A673 (cell line): ENCODE measurements around the gene STK11. TPM values are rescaled to one million over a fixed set of nuclear protein-coding genes. Genes with fewer than 3 reads are reported as not detected.
A peak's percentile ranks its signal among the peaks of the same experiment; 100 is the strongest.

Source experiments
- BruUV-seq: library from RNA; stranded (reverse); fragments of 400-500 nt; replicated peaks from 2 replicates; lab custom pipeline; 2021; lab: Mats Ljungman, UMichigan
- CTCF ChIA-PET: fragments of 300-600 bp; sonication (Branson Sonifier 250); formaldehyde crosslinking; loops from one replicate; lab custom pipeline; 2022; ENCODE audit warnings: antibody characterized with exemption; lab: Charles Lee
- POLR2A ChIA-PET: fragments of 300-600 bp; sonication (Branson Sonifier 250); formaldehyde crosslinking; loops from one replicate; lab custom pipeline; 2022; ENCODE audit warnings: antibody characterized with exemption; ENCODE audit not compliant: low non-redundant PET; lab: Charles Lee
- DNase-seq: peaks from one replicate; pipeline ENCODE4 v3.0.0-alpha.2; 2015; ENCODE audit warnings: low spot score
- H3K27ac ChIP-seq: fragments of 200-600 bp; sonication (generic); 2 replicates; pipeline ENCODE4 v1.5.1; 2016; ENCODE audit warnings: mixed run types, low read depth, mild to moderate bottlenecking, mixed read lengths, antibody characterized with exemption, low read length; ENCODE audit not compliant: poor library complexity, severe bottlenecking
- H3K27me3 ChIP-seq: fragments of 200-600 bp; sonication (generic); replicated peaks from 2 replicates; pipeline ENCODE4 v1.6.1; 2017; ENCODE audit warnings: mixed run types, low read depth, mild to moderate bottlenecking, mixed read lengths, antibody characterized with exemption, low read length; ENCODE audit not compliant: insufficient read depth, poor library complexity
- H3K36me3 ChIP-seq: fragments of 200-600 bp; sonication (generic); 2 replicates; pipeline ENCODE4 v1.6.1; 2016; ENCODE audit warnings: mixed run types, mild to moderate bottlenecking, mixed read lengths, antibody characterized with exemption, low read length; ENCODE audit not compliant: insufficient read depth, poor library complexity, severe bottlenecking
- H3K4me1 ChIP-seq: fragments of 200-600 bp; sonication (generic); 2 replicates; pipeline ENCODE4 v1.6.1; 2017; ENCODE audit warnings: mixed run types, mild to moderate bottlenecking, mixed read lengths, antibody characterized with exemption, low read length; ENCODE audit not compliant: insufficient read depth, poor library complexity, severe bottlenecking
- H3K4me3 ChIP-seq: fragments of 200-600 bp; sonication (generic); 2 replicates; pipeline ENCODE4 v1.5.1; 2016; ENCODE audit warnings: low read depth, mixed run types, mild to moderate bottlenecking, mixed read lengths, low read length; ENCODE audit not compliant: poor library complexity, severe bottlenecking
- H3K9me3 ChIP-seq: fragments of 200-600 bp; sonication (generic); 2 replicates; pipeline ENCODE4 v1.6.1; 2016; ENCODE audit warnings: mixed run types, low read depth, mild to moderate bottlenecking, mixed read lengths, antibody characterized with exemption, low read length; ENCODE audit not compliant: poor library complexity, severe bottlenecking
- EZH2 ChIP-seq: fragments of 200-600 bp; sonication (generic); IDR thresholded peaks from 2 replicates; pipeline ENCODE4 v1.6.1; 2017; ENCODE audit warnings: borderline replicate concordance, low read depth, mild to moderate bottlenecking, mixed read lengths, antibody characterized with exemption, low read length; ENCODE audit not compliant: poor library complexity, severe bottlenecking
- intact Hi-C: fragments of 100-400 bp; cut with micrococcal nuclease; formaldehyde crosslinking; loops from one replicate; pipeline ENCODE4 v1.10.0; 2022; ENCODE audit not compliant: unreplicated experiment
- total RNA-seq: library from RNA; stranded (reverse); gene quantifications from 2 replicates; pipeline ENCODE4 v1.2.3, GENCODE V29; 2021
- TF ChIP-seq, protein P1 (sequence below): fragments of 300-800, 200-600 bp; sonication (generic); conservative IDR thresholded peaks from 2 replicates; pipeline ENCODE4 v1.5.1; 2017; ENCODE audit warnings: low read depth, mild to moderate bottlenecking, antibody characterized with exemption, low read length, moderate library complexity, mixed read lengths

The STK11 gene
- total RNA-seq, 1 experiment from 2014 or later: 64.9 TPM

DNA sequence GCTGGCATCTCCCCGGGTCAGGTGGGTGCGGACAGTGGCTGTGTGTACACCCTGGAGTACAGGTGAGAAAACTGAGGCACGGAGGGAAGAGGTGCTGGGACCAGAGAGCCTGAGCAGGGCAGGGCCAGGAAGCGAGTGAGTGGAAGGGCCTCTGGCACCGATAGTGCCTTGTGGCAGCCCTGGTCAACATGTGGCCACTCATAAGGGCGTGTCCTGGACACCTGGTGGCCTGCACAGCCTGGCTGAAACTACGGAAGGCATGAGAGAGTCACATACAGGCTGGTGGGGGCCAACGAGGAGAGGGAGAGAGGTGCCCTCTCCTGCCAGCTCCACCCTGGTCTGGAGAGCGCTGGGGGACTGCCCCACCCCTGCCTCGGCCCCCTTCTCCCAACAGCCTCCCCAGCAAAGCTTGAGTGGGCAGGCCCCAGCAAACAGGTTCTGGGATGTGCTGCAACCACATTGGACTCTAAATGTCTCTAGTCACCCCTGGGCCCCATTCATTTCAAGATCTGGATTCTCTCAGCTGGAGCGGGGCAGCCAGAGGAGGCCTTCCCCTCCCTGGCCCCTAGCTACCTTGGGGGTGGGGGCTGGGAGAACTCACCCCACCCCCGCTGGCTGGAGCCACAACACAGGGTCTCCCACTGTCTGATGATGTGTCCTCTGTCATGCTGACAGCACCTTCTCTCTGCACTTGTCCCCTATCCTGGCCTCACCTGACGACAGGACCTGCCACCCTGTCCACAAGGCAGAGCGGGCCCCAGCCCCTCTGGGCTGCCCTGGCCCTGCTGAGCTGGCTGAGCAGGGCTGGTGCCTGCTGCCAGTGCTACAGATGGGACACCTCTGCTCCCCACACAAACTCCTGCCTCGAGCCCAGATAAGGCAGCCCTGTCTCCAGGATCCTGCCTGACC, 26.4 kb downstream of the STK11 start:
- ChIA-PET POLR2A (no interaction called here), CTCF (interaction anchor here (0.8 kb wide), 1 partner anchor 12 kb away, joined by 3 read pairs; no protein-coding TSS in a partner anchor)
- Histone ChIP-seq H3K27me3 (no peaks in the 10 kb centered on the region), H3K9me3 (no peaks in the 10 kb centered on the region), H3K27ac (peak overlapping the region; percentile 19), H3K36me3 (peaks cover 18% of the 10 kb centered on the region), H3K4me1 (peaks cover 7% of the 10 kb centered on the region), H3K4me3 (no peak overlapping the region)
- TF ChIP-seq EZH2: no peak
- TF ChIP-seq, protein P1, sequence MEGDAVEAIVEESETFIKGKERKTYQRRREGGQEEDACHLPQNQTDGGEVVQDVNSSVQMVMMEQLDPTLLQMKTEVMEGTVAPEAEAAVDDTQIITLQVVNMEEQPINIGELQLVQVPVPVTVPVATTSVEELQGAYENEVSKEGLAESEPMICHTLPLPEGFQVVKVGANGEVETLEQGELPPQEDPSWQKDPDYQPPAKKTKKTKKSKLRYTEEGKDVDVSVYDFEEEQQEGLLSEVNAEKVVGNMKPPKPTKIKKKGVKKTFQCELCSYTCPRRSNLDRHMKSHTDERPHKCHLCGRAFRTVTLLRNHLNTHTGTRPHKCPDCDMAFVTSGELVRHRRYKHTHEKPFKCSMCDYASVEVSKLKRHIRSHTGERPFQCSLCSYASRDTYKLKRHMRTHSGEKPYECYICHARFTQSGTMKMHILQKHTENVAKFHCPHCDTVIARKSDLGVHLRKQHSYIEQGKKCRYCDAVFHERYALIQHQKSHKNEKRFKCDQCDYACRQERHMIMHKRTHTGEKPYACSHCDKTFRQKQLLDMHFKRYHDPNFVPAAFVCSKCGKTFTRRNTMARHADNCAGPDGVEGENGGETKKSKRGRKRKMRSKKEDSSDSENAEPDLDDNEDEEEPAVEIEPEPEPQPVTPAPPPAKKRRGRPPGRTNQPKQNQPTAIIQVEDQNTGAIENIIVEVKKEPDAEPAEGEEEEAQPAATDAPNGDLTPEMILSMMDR: no peak
- intact Hi-C loops: no loop called here
- no peak for DNase-seq
- BruUV-seq: no TSS peak

DNA sequence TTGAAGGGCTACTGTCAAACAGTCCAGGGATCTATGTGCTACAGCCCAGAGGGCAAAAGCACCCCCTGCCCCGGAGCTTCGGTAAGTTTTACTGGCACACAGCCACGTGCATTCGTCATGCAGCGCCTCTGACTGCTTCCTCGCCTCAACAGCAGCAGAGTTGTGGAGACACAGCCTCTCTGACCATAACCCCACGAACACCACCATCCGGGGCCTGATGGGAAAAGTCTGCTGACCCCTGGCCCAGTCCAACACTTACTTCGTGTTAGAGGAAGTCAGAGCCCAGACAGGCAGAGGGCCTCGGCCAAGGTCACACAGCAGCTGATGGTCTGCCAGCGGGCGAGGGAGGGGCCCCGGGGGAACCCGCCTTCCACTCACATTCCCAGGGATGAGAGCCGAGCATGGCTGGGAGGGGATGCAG, 27.1 kb downstream of the STK11 start:
- Histone ChIP-seq H3K27ac (peak overlapping the region; percentile 19), H3K36me3 (peaks cover 15% of the 10 kb centered on the region), H3K9me3 (no peaks in the 10 kb centered on the region), H3K27me3 (no peaks in the 10 kb centered on the region), H3K4me3 (no peak overlapping the region), H3K4me1 (peaks cover 7% of the 10 kb centered on the region)
- TF ChIP-seq, protein P1: no peak
- TF ChIP-seq EZH2: no peak
- intact Hi-C loops: no loop called here
- CTCF ChIA-PET: interaction anchor here (0.8 kb wide), 1 partner anchor 12 kb away, joined by 3 read pairs; no protein-coding TSS in a partner anchor
- POLR2A ChIA-PET: no interaction called here
- no TSS peak for BruUV-seq
- DNase-seq: no peak

DNA sequence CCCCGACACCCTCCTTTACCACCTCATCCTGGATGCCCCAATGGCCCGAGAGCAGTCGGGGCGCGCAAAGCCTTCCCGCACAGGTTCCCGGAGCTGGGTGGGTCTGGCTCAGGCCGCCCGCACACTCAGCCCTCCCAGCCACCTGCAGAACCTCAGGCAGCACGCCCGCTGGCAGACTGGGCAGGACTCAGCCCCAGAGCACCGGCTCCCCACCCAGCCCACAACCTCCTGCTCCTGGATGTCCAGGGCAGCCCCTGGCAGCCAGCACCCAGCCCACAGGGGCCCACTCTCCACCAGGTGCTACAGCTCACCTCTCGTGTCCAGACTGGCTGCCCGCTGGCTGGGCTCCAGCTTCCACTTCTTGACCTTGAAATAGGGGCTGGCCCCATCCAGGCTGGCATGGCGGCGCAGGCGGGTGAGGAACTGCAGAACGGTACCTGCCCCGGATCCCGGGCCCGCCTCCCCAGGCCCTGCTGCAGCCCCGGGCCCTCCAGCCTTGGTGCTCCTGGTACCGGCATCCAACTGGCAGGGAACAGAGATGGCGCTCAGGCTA, 27.6 kb downstream of the STK11 start:
- Histone ChIP-seq H3K4me1 (peaks cover 9% of the 10 kb centered on the region), H3K36me3 (peaks cover 9% of the 10 kb centered on the region), H3K4me3 (no peak overlapping the region), H3K27me3 (no peaks in the 10 kb centered on the region), H3K9me3 (no peaks in the 10 kb centered on the region), H3K27ac (no peak overlapping the region)
- TF ChIP-seq EZH2: no peak
- TF ChIP-seq, protein P1: no peak
- CTCF ChIA-PET: interaction anchor here (0.8 kb wide), 1 partner anchor 11 kb away, joined by 3 read pairs; no protein-coding TSS in a partner anchor
- BruUV-seq: no TSS peak
- intact Hi-C loops: no loop called here
- POLR2A ChIA-PET: no interaction called here
- no peak for DNase-seq
